ENCODE data around the gene PBX4.
"Not testable (repeated sequence)": the region's sequence is repeated elsewhere in the genome, so short reads cannot be mapped to it uniquely, and the experiment has no call there.

The PBX4 gene

DNA sequence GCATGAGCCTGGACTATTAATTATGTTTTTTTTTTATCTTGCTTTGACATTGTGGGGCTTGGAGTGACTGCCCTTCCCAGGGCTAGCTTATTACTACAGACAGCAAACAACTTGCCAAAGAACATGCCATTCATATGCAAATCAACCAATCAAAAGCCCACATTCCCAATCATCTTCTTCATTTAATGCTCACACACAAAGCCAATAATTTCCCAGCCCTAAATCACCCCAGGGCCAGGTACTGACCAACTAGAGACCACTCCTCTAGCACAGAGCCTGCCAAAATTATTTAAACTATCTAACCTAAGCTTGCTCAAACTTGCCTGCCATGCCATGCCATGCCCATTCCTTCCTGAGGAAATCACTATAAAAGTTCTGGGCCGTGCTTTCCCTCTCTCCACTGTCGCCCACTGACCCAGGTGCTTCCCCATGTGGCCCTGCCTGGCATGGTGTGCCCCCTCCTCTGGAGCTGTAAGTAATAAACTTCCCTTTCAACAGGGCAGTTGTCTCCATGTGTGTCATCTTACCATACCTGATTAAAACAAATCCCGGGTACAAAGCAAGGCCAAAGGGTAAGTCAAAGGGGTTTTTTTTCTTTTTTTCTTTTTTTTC is 15.7 kb downstream of the PBX4 start:
- no peak overlapping the region for H3K27ac ChIP-seq
- TF ChIP-seq, protein P1, sequence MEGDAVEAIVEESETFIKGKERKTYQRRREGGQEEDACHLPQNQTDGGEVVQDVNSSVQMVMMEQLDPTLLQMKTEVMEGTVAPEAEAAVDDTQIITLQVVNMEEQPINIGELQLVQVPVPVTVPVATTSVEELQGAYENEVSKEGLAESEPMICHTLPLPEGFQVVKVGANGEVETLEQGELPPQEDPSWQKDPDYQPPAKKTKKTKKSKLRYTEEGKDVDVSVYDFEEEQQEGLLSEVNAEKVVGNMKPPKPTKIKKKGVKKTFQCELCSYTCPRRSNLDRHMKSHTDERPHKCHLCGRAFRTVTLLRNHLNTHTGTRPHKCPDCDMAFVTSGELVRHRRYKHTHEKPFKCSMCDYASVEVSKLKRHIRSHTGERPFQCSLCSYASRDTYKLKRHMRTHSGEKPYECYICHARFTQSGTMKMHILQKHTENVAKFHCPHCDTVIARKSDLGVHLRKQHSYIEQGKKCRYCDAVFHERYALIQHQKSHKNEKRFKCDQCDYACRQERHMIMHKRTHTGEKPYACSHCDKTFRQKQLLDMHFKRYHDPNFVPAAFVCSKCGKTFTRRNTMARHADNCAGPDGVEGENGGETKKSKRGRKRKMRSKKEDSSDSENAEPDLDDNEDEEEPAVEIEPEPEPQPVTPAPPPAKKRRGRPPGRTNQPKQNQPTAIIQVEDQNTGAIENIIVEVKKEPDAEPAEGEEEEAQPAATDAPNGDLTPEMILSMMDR (conservative IDR thresholded peaks at IDR 0.05) = no peak

DNA sequence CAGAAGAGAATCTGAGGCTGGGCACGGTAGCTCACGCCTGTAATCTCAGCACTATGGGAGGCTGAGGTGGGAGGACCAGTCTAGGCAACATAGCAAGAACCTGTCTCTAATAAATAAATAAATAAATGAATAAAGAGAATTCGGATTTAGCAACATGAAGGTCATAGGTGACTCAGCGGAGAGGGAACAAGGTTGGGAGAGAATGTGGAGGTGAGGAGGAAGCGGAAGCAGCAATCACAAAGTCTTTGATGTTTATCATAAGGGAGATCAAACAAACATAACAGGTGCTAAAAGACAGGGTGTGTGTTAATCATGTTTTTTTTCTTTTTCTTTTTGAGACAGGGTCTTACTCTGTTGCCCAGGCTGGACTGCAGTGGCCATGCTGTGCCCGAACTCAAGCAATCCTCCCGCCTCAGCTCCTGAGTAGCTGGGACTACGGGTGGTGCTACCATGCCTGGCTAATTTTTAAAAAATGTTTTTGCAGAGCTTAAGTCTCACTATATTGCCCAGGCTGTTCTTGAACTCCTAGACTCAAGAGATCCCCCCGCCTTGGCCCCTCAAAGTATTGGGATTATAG is 16.3 kb downstream of the PBX4 start:
- no peak overlapping the region for H3K27ac ChIP-seq
- TF ChIP-seq, protein P1 (conservative IDR thresholded peaks at IDR 0.05) = no peak

DNA sequence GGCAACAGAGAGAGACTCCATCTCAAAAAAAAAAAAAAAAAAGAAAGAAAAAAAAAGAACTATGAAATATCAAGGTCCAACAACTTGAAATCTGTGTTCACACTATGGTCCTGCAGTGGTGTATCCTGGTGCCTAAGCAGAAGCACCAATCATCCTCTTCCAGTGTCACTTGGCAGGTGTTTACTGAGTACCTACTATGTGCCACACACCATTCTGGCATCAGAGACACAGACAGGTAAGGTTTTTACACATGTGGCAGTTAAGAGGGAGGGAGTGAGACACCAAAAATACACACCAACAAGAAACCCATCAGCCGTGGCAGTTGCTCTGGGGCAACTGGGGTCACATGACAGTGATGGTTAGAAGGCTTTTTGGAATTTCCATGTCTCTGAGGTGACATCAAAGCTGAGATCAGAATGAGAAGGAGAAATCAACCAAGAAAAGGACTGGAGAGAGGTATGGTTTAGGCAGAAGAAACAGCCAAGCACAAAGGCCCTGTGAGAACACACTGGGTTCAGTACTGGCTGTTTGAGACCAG is 17.6 kb downstream of the PBX4 start:
- no peak overlapping the region for H3K27ac ChIP-seq
- TF ChIP-seq, protein P1 (conservative IDR thresholded peaks at IDR 0.05) = no peak

GRCh38 chr19:19598728-19599451 is 19.6 kb downstream of the PBX4 start:
- not testable (repeated sequence) for H3K27ac ChIP-seq

- TF ChIP-seq, protein P1 (conservative IDR thresholded peaks at IDR 0.05) = no peak
- no peak overlapping the region for H3K27ac ChIP-seq
These were observed 20.6 kb downstream of the PBX4 start for GRCh38 chr19:19597809-19598306.

DNA sequence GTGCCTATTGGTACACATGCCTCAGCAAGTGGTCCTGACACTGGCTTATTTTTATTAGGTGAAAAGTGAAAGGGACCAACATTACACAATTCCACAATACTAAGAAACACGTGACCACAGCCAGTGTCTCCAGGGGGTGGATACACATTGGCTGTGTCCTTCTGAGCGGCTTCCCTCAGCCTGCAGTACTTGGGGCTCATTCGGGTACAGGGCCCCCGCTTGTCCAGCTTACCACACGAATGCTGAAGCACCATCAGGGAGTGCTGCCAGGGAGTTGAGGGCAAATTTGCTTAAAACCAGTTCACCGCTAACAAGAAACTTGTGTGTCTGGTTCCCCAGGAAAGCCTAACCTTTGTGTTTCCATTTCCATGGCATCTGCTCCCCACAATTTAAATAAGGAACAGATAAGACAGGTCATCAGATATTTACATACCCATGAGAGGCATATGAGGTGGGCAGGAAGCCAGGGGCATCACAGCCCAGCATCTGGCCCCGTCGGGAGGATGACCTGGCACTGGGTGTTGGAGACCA is 23.3 kb downstream of the PBX4 start:
- H3K27ac ChIP-seq = peak overlapping the region; percentile 38
- TF ChIP-seq, protein P1 (conservative IDR thresholded peaks at IDR 0.05) = no peak

DNA sequence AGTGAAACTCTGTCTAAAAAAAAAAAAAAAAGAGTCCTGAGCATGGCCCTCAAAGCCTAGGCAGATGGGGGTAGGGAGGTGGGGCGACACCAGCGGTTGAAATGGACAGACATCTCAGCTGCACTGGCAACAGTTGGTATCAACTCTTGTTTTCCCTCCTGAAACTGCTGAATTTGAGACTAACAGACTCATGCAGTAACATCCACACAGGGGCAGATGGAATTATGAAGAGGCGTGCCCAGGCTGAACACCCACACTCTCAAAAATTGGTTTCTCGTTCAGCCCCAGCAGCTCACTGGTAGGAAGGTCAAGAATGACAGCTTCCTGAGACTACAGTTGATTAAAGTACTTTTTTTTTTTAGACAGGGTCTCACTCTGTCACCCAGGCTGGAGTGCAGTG is 24.1 kb downstream of the PBX4 start:
- TF ChIP-seq, protein P1 (conservative IDR thresholded peaks at IDR 0.05) = no peak
- no peak overlapping the region; the same call in 1 of the 2 replicates for H3K27ac ChIP-seq

Measured in VCaP (cell line).